ENCODE results near the gene APOL2. TPM values are rescaled to one million over a fixed set of nuclear protein-coding genes. Genes with fewer than 3 reads are reported as not detected.
"Not testable (repeated sequence)": the region's sequence is repeated elsewhere in the genome, so short reads cannot be mapped to it uniquely, and the experiment has no call there.

The APOL2 gene
- total and polyA plus RNA-seq, 9 donors = 13.6 to 38.1 (median 28.2) TPM

DNA sequence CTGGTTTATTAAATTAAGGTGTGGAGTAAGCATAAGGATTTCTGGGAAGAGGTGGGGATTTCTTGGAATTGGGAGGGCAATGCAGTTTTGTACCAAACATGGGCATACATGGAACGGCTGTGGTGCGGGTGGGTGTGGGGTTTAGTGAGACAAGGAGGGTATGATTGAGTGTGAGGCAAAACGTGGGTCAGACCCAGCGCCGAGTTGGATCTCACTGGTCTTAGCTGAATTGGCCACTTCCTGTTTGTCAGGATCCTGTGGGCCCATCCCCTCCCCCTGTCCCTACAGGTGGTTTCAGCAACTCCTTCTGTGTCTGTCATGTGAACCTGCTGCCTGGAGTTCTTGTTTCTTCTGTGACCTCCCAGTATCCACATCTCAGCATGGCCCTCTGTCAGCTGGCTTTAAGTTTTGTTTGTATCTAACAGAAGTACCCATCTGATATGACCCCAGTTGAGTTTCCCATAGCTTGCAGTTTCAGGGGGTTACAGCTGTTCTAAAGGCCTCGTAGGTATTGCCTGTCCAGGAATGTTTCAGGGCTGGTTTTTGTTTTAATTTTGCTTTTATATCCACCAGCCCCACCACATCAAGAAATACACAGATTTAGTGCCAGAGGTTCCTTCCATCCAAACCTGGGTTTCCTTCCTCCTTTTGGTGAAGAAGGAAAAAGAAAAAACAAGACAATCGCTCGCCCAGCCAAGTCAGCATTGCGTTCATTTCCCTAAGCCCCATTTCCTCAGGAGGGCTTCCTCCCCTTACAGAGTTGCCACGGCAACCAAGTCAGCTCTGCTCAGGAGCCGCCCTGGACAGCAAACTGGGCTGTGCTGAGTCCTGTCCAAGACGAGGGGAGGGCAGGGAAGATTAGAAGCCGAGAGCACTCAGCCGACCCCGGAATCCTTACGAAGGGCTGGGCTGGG is 19.6 kb upstream of the APOL2 start:
- Histone ChIP-seq H3K27me3 (no peaks in the 10 kb centered on the region), H3K4me3 (no peak overlapping the region), H3K27ac (peak overlapping the region in 1 of 2 donors; percentile 67), H3K4me1 (ENCODE audit: insufficient read depth) (peaks cover 11% of the 10 kb centered on the region), H3K9me3 (no peaks in the 10 kb centered on the region), H3K36me3 (no peaks in the 10 kb centered on the region)
- DNase-seq = peak; percentile 62 to 78 (median 70)
- TF ChIP-seq CTCF (IDR thresholded peaks at IDR 0.05) (no peak), EP300 (IDR thresholded peaks at IDR 0.05) (no peak), POLR2A (IDR thresholded peaks at IDR 0.05) (no peak)
- 22 to 34% (median 30%) methylated on average over 16 of the region's 16 CpGs for WGBS, 3 donors
- intact Hi-C loops (cut with DNase I) = no loop called here

GRCh38 chr22:36257948-36258670 is 18.8 kb upstream of the APOL2 start:
- 89 to 92% (median 91%) methylated on average over 13 of the region's 13 CpGs for WGBS, 3 donors
- Histone ChIP-seq H3K4me3 (no peak overlapping the region), H3K36me3 (no peaks in the 10 kb centered on the region), H3K4me1 (ENCODE audit: insufficient read depth) (peaks cover 14% of the 10 kb centered on the region), H3K9me3 (no peaks in the 10 kb centered on the region), H3K27me3 (no peaks in the 10 kb centered on the region), H3K27ac (peak overlapping the region in 1 of 2 donors; percentile 67)
- DNase-seq = no peak
- TF ChIP-seq CTCF (IDR thresholded peaks at IDR 0.05) = no peak
- TF ChIP-seq POLR2A (IDR thresholded peaks at IDR 0.05) = no peak
- no peak for TF ChIP-seq EP300 (IDR thresholded peaks at IDR 0.05)
- intact Hi-C loops (cut with DNase I) = no loop called here

DNA sequence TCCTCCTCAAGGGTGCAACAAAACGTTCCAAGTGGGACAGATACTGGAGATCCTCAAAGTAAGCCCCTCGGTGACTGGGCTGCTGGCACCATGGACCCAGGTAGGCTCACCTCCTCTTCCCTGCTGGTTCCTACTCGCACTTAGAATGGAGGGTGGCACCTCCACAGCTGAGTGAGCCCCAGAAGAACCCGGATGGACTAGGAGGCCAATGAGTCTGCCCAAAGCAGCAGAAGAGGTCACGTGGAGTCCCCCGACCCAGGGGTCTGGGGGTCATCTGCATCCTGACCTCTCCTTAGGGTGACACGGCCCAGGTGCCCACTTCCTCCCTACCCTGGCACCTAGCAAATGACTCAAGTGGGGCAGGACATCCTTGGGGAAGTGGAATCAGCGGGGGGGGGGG is 18.0 kb upstream of the APOL2 start:
- H3K27ac ChIP-seq = no peak overlapping the region
- H3K36me3 ChIP-seq = no peaks in the 10 kb centered on the region
- peaks cover 14% of the 10 kb centered on the region for H3K4me1 ChIP-seq (ENCODE audit: insufficient read depth)
- peak in 1 of 5 donors; percentile 23 for DNase-seq
- no peak overlapping the region for H3K4me3 ChIP-seq
- no peak for TF ChIP-seq POLR2A (IDR thresholded peaks at IDR 0.05)
- no peak for TF ChIP-seq EP300 (IDR thresholded peaks at IDR 0.05)
- no peak for TF ChIP-seq CTCF (IDR thresholded peaks at IDR 0.05)
- WGBS, 3 donors = 75 to 87% (median 82%) methylated on average over 8 of the region's 8 CpGs
- H3K27me3 ChIP-seq = no peaks in the 10 kb centered on the region
- intact Hi-C loops (cut with DNase I) = no loop called here
- H3K9me3 ChIP-seq = no peaks in the 10 kb centered on the region

DNA sequence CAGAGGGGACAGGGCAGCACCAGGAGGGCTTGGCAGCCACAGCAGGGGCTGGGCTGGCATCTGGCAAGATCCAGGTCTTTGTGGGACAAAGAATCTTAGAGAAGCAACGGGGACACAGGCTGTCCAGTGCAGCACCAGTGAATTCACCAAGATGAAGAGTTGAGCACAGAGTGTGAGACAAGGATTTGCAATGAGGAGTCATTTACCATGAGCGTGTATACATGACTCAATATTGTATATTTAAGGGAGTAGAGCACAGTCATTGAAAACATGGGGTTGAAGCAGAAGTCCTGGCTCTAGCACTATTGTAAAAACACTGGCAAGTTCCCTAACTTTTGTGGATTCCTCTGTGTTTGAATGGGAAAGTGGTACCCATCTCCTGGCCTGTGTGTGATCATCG is 17.2 kb upstream of the APOL2 start:
- H3K9me3 ChIP-seq = no peaks in the 10 kb centered on the region
- peaks cover 14% of the 10 kb centered on the region for H3K4me1 ChIP-seq (ENCODE audit: insufficient read depth)
- no peaks in the 10 kb centered on the region for H3K36me3 ChIP-seq
- no peak overlapping the region for H3K4me3 ChIP-seq
- no peak for DNase-seq
- H3K27ac ChIP-seq = peak overlapping the region in 1 of 2 donors; percentile 35
- intact Hi-C loops (cut with DNase I) = no loop called here
- WGBS, 3 donors = 91 to 96% (median 91%) methylated on average over 3 of the region's 3 CpGs
- TF ChIP-seq POLR2A (IDR thresholded peaks at IDR 0.05) = no peak
- no peak for TF ChIP-seq CTCF (IDR thresholded peaks at IDR 0.05)
- no peak for TF ChIP-seq EP300 (IDR thresholded peaks at IDR 0.05)
- no peaks in the 10 kb centered on the region for H3K27me3 ChIP-seq

DNA sequence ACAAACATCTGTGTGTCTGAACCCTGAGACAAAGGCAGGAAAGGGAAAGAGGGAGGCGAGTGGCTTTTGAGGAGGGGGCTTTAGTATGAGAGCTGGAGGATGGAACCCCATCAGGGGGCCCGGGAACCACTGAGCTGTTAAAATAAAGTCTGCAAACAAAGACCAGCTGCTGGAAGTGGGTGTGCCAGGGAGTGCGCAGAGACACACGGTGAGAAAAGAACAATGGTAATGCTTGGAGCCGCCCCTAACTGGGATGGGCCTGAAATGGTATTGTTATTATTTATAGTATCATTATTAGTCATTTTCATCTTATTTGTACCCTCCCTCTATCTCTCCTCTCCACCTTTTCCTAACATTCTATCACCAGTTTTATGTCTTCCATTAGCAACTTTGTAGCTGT is 16.2 kb upstream of the APOL2 start:
- DNase-seq; H3K4me3 ChIP-seq; intact Hi-C loops (cut with DNase I); H3K36me3 ChIP-seq; H3K27me3 ChIP-seq; H3K9me3 ChIP-seq: not testable (repeated sequence)
- 85 to 90% methylated on average over 3 to 4 of the region's 5 CpGs; no CpG with 5 or more reads in 1 of the 3 donors for WGBS, 3 donors
- Histone ChIP-seq H3K4me1 (ENCODE audit: insufficient read depth) (peaks cover 14% of the 10 kb centered on the region), H3K27ac (peak overlapping the region in 1 of 2 donors; percentile 76)

Data from ovary (tissue), 9 donors.